SK-N-MC (cell line): Measurements from ENCODE around the gene CREB3L2.
"Not testable (repeated sequence)": the region's sequence is repeated elsewhere in the genome, so short reads cannot be mapped to it uniquely, and the experiment has no call there.

Source experiments
- DNase-seq: peaks from one replicate; pipeline ENCODE4 v3.0.0-alpha.2; 2011; ENCODE audit warnings: low read depth, low spot score
- H3K27ac ChIP-seq: fragments of 200-600 bp; sonication (generic); 2 replicates; pipeline ENCODE4 v1.5.1; 2016; ENCODE audit warnings: mixed run types
- H3K36me3 ChIP-seq: fragments of 200-600 bp; sonication (generic); 2 replicates; pipeline ENCODE4 v1.6.1; 2017; ENCODE audit warnings: antibody characterized with exemption, low read length, mixed read lengths; ENCODE audit not compliant: insufficient read depth
- H3K4me3 ChIP-seq: fragments of 200-600 bp; sonication (generic); 2 replicates; pipeline ENCODE4 v1.5.1; 2016
- H3K9ac ChIP-seq: fragments of 200-600 bp; sonication (generic); 2 replicates; pipeline ENCODE4 v1.8.0; 2017; ENCODE audit warnings: mixed run types, mixed read lengths; ENCODE audit not compliant: insufficient read length
- H3K9me3 ChIP-seq: fragments of 200-600 bp; sonication (generic); 2 replicates; pipeline ENCODE4 v1.6.1; 2017; ENCODE audit warnings: low read depth, mild to moderate bottlenecking, antibody characterized with exemption, low read length, moderate library complexity, mixed read lengths
- EZH2 ChIP-seq: fragments of 200-600 bp; sonication (generic); IDR thresholded peaks from one replicate; pipeline ENCODE4 v1.6.1; 2017; ENCODE audit warnings: antibody characterized with exemption
- FOXP2 ChIP-seq: optimal IDR thresholded peaks from 2 replicates; pipeline ENCODE3; 2011; ENCODE audit warnings: mild to moderate bottlenecking, moderate library complexity; ENCODE audit not compliant: insufficient read depth; ENCODE audit errors: extremely low read length, control extremely low read depth
- POLR2AphosphoS5 ChIP-seq: IDR thresholded peaks from 2 replicates; pipeline ENCODE4 v1.6.1; 2012; ENCODE audit warnings: mild to moderate bottlenecking, low read depth, low read length, borderline replicate concordance

Gene CREB3L2

GRCh38 chr7:137987968-137988367, 13.9 kb downstream of the CREB3L2 start:
- no peak overlapping the region for H3K4me3 ChIP-seq
- H3K9ac ChIP-seq = no peak overlapping the region
- H3K9me3 ChIP-seq = no peaks in the 10 kb centered on the region
- H3K27ac ChIP-seq = no peak overlapping the region
- no peak for DNase-seq
- TF ChIP-seq FOXP2 (no peak), POLR2AphosphoS5 (no peak), EZH2 (no peak)
- H3K36me3 ChIP-seq = no peaks in the 10 kb centered on the region

GRCh38 chr7:137987563-137987962, 14.3 kb downstream of the CREB3L2 start:
- TF ChIP-seq POLR2AphosphoS5 = no peak
- TF ChIP-seq EZH2 = no peak
- no peak for TF ChIP-seq FOXP2
- Histone ChIP-seq H3K9ac (no peak overlapping the region), H3K9me3 (no peaks in the 10 kb centered on the region), H3K36me3 (no peaks in the 10 kb centered on the region), H3K4me3 (no peak overlapping the region), H3K27ac (no peak overlapping the region)
- DNase-seq = no peak

- no peaks in the 10 kb centered on the region for H3K9me3 ChIP-seq
- H3K27ac ChIP-seq = no peak overlapping the region
- DNase-seq = no peak
- no peak overlapping the region for H3K9ac ChIP-seq
- no peak for TF ChIP-seq POLR2AphosphoS5
- TF ChIP-seq EZH2 = no peak
- TF ChIP-seq FOXP2 = no peak
- H3K4me3 ChIP-seq = no peak overlapping the region
- H3K36me3 ChIP-seq = no peaks in the 10 kb centered on the region
Measured at GRCh38 chr7:137987018-137987349, 14.9 kb downstream of the CREB3L2 start.

- H3K27ac ChIP-seq = no peak overlapping the region
- DNase-seq = no peak
- H3K9ac ChIP-seq = no peak overlapping the region
- H3K9me3 ChIP-seq = no peaks in the 10 kb centered on the region
- TF ChIP-seq EZH2 (no peak), POLR2AphosphoS5 (no peak), FOXP2 (no peak)
- no peak overlapping the region for H3K4me3 ChIP-seq
- H3K36me3 ChIP-seq = no peaks in the 10 kb centered on the region
Measured at GRCh38 chr7:137986252-137987017, 15.5 kb downstream of the CREB3L2 start.

GRCh38 chr7:137985897-137986251, 16.0 kb downstream of the CREB3L2 start:
- TF ChIP-seq POLR2AphosphoS5 (no peak), EZH2 (no peak), FOXP2 (no peak)
- no peak overlapping the region for H3K9ac ChIP-seq
- H3K27ac ChIP-seq = no peak overlapping the region
- no peak for DNase-seq
- no peak overlapping the region for H3K4me3 ChIP-seq
- no peaks in the 10 kb centered on the region for H3K36me3 ChIP-seq
- no peaks in the 10 kb centered on the region for H3K9me3 ChIP-seq

GRCh38 chr7:137985253-137985896, 16.5 kb downstream of the CREB3L2 start:
- Histone ChIP-seq H3K4me3 (no peak overlapping the region), H3K27ac (no peak overlapping the region), H3K9me3 (no peaks in the 10 kb centered on the region), H3K36me3 (no peaks in the 10 kb centered on the region), H3K9ac (no peak overlapping the region)
- DNase-seq = no peak
- TF ChIP-seq FOXP2 (no peak), POLR2AphosphoS5 (no peak), EZH2 (no peak)

- Histone ChIP-seq H3K4me3 (no peak overlapping the region), H3K36me3 (no peaks in the 10 kb centered on the region), H3K9ac (no peak overlapping the region), H3K9me3 (no peaks in the 10 kb centered on the region), H3K27ac (no peak overlapping the region)
- TF ChIP-seq EZH2 (no peak), FOXP2 (no peak), POLR2AphosphoS5 (no peak)
- no peak for DNase-seq
Measured at GRCh38 chr7:137984181-137985041, 17.5 kb downstream of the CREB3L2 start.

- no peak overlapping the region for H3K4me3 ChIP-seq
- no peak overlapping the region for H3K27ac ChIP-seq
- H3K9me3 ChIP-seq = no peaks in the 10 kb centered on the region
- TF ChIP-seq POLR2AphosphoS5 (no peak), FOXP2 (no peak), EZH2 (no peak)
- DNase-seq = no peak
- H3K36me3 ChIP-seq = no peaks in the 10 kb centered on the region
- H3K9ac ChIP-seq = no peak overlapping the region
Measured at GRCh38 chr7:137983323-137984008, 18.4 kb downstream of the CREB3L2 start.

- DNase-seq, H3K9me3 ChIP-seq, H3K36me3 ChIP-seq, H3K27ac ChIP-seq, H3K4me3 ChIP-seq, H3K9ac ChIP-seq: not testable (repeated sequence)
Measured at GRCh38 chr7:137982394-137982793, 19.5 kb downstream of the CREB3L2 start.
